ENCODE measurements around the gene GSTM5.

GRCh38 chr1:109687641-109688499, 24.2 kb upstream of the GSTM5 start, which contains the start of gene GSTM1:
- no peak for TF ChIP-seq CTCF (IDR thresholded peaks at IDR 0.05; ENCODE audit: low read depth, low read length)
- no peak for TF ChIP-seq EZH2phosphoT487 (IDR thresholded peaks at IDR 0.05; ENCODE audit: low read depth)
